Activated T-cell treated with anti-CD3 and anti-CD28 coated beads for 48 hours (primary cell): ENCODE measurements around the gene DDRGK1.
"Not testable (repeated sequence)": the region's sequence is repeated elsewhere in the genome, so short reads cannot be mapped to it uniquely, and the experiment has no call there.

ENCODE experiments used
- DNase-seq: peaks from one replicate; pipeline ENCODE4 v3.0.0-alpha.2; 2020; ENCODE audit warnings: low read depth

The DDRGK1 gene

GRCh38 chr20:3215359-3215917 is 11.0 kb upstream of the DDRGK1 start:
- DNase-seq = not testable (repeated sequence)

GRCh38 chr20:3213226-3213625 is 8.7 kb upstream of the DDRGK1 start:
- DNase-seq = no peak

- no peak for DNase-seq
These were observed 5.9 kb upstream of the DDRGK1 start for GRCh38 chr20:3210346-3210745.

GRCh38 chr20:3209946-3210317 is 5.5 kb upstream of the DDRGK1 start:
- DNase-seq = no peak

GRCh38 chr20:3209257-3209945 is 4.9 kb upstream of the DDRGK1 start, which contains the start of gene ITPA:
Gene ITPA, plus strand, starts transcription at chr20:3209498. Its CDS starts 54 bp downstream, at chr20:3209552.
- peak; percentile 56 for DNase-seq

GRCh38 chr20:3208786-3209256 is 4.3 kb upstream of the DDRGK1 start:
- DNase-seq = no peak

GRCh38 chr20:3203315-3204123 is 963 bp downstream of the DDRGK1 start:
- DNase-seq = peak; percentile 39

- DNase-seq = no peak
These were observed 1.5 kb downstream of the DDRGK1 start for GRCh38 chr20:3202965-3203314.

GRCh38 chr20:3199976-3200755 is 4.3 kb downstream of the DDRGK1 start:
- no peak for DNase-seq

GRCh38 chr20:3199206-3199605 is 5.3 kb downstream of the DDRGK1 start:
- DNase-seq = no peak

- no peak for DNase-seq
These were observed 8.8 kb downstream of the DDRGK1 start for GRCh38 chr20:3195590-3196237.

- DNase-seq = no peak
These were observed 9.7 kb downstream of the DDRGK1 start for GRCh38 chr20:3194617-3195280.

- no peak for DNase-seq
These were observed 10.5 kb downstream of the DDRGK1 start for GRCh38 chr20:3193806-3194616.

- no peak for DNase-seq
These were observed 12.1 kb downstream of the DDRGK1 start for GRCh38 chr20:3192226-3193015.

GRCh38 chr20:3190681-3191111 is 13.8 kb downstream of the DDRGK1 start:
- DNase-seq = no peak

GRCh38 chr20:3189561-3190131 is 14.8 kb downstream of the DDRGK1 start:
- no peak for DNase-seq

GRCh38 chr20:3188823-3189413 is 15.6 kb downstream of the DDRGK1 start:
- DNase-seq = no peak

- not testable (repeated sequence) for DNase-seq
These were observed 16.6 kb downstream of the DDRGK1 start for GRCh38 chr20:3187861-3188260.
